OCI-LY3 (cell line): ENCODE results near the gene TCF7.

Experiments used
- EZH2phosphoT487 ChIP-seq: fragments of 200-600 bp; shearing (Covaris generic); IDR thresholded peaks from 2 replicates; pipeline ENCODE4 v1.6.1; 2018; ENCODE audit warnings: antibody characterized with exemption, mixed run types, low read depth
- TF ChIP-seq, protein P1 (sequence below): fragments of 200-600, 300-600 bp; sonication (generic); IDR thresholded peaks from 2 replicates; pipeline ENCODE4 v1.5.1; 2014; ENCODE audit warnings: antibody characterized with exemption, low read length, low read depth

DNA sequence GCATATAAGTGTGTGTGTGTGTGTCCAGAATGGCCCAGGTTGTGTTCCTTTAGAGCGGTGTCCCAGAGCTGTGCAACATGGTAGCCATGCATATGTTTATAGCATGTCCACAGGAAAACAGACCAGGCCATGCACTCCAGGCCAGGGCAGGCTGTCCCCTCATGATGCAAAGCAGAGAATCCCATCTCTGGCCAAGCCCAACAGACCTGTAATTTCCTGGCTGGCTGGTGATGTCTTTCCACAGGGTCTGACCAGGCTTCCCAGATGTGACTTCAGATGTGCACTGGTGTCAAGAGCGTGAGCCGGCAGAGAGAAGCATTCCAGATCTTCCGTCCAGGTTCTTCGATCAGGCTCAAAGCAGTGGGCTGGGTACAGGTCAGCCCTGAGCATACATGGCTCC is 21.1 kb upstream of the TCF7 start:
- TF ChIP-seq, protein P1, sequence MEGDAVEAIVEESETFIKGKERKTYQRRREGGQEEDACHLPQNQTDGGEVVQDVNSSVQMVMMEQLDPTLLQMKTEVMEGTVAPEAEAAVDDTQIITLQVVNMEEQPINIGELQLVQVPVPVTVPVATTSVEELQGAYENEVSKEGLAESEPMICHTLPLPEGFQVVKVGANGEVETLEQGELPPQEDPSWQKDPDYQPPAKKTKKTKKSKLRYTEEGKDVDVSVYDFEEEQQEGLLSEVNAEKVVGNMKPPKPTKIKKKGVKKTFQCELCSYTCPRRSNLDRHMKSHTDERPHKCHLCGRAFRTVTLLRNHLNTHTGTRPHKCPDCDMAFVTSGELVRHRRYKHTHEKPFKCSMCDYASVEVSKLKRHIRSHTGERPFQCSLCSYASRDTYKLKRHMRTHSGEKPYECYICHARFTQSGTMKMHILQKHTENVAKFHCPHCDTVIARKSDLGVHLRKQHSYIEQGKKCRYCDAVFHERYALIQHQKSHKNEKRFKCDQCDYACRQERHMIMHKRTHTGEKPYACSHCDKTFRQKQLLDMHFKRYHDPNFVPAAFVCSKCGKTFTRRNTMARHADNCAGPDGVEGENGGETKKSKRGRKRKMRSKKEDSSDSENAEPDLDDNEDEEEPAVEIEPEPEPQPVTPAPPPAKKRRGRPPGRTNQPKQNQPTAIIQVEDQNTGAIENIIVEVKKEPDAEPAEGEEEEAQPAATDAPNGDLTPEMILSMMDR: no peak
- TF ChIP-seq EZH2phosphoT487: no peak
